Mucosa of descending colon (tissue), 3 donors: ENCODE results near the gene PRLH. TPM values are rescaled to one million over a fixed set of nuclear protein-coding genes. Genes with fewer than 3 reads are reported as not detected.

Experiments
- ATAC-seq: fragments of 200-7000 bp; cut with Tn5 transposase; one replicate; pipeline ENCODE4 v1.9.1; 2020; ENCODE audit warnings: mild to moderate bottlenecking, moderate library complexity
- DNase-seq, 3 donors: peaks; one replicate each; pipeline ENCODE4 v3.0.0-alpha.2; 2020
- H3K36me3 ChIP-seq: fragments of 200-600 bp; one replicate; pipeline ENCODE4 v1.8.0; 2021; ENCODE audit warnings: low read depth, mild to moderate bottlenecking
- H3K4me1 ChIP-seq: fragments of 200-600 bp; one replicate; pipeline ENCODE4 v1.8.0; 2021; ENCODE audit warnings: low read depth, mild to moderate bottlenecking
- H3K4me3 ChIP-seq: fragments of 200-600 bp; one replicate; pipeline ENCODE4 v1.8.0; 2021; ENCODE audit warnings: mild to moderate bottlenecking
- H3K9me3 ChIP-seq: fragments of 200-600 bp; one replicate; pipeline ENCODE4 v1.8.0; 2021; ENCODE audit warnings: mild to moderate bottlenecking
- CTCF ChIP-seq: fragments of 200-600 bp; IDR thresholded peaks from one replicate; pipeline ENCODE4 v1.8.0; 2022; ENCODE audit warnings: antibody characterized with exemption, mild to moderate bottlenecking
- intact Hi-C, 2 donors: fragments of 100-400 bp; cut with DNase I in 1 of 2; cut with micrococcal nuclease in 1 of 2; formaldehyde crosslinking; loops; one replicate each; pipeline versions ENCODE4 v1.11.0 to v1.11.1; 2022; cut with DNase I, micrococcal nuclease
- total RNA-seq, 3 donors: library from RNA; stranded (reverse); fragmentation: NEBNext Ultra II Directional in 2 of 3; extraction: Animal tissue kit (Norgen Biotek cat#: 25700) in 2 of 3; gene quantifications; one replicate each; pipeline versions ENCODE4 v1.2.1 to v1.2.4, GENCODE V29; 2021 to 2023
- donor health status: DM: no; HTN: no; CAD: no; lungs with moderate emphysema.
- donor health status: DM: no; HTN: no; CAD: no.
- donor health status: DM: no; HTN: yes; CAD: no.

Gene PRLH
- total RNA-seq, 3 donors from 2014 or later, result not detected

- Histone ChIP-seq H3K36me3 (no peaks in the 10 kb centered on the region), H3K4me1 (no peaks in the 10 kb centered on the region), H3K9me3 (no peaks in the 10 kb centered on the region), H3K4me3 (no peak overlapping the region)
- intact Hi-C loops, result no loop called here
- DNase-seq (no peak), ATAC-seq (no peak)
- no peak for TF ChIP-seq CTCF
These were observed 31.1 kb downstream of the PRLH start for GRCh38 chr2:237597196-237598145.

GRCh38 chr2:237598468-237599208, 32.3 kb downstream of the PRLH start:
- no peak for ATAC-seq
- H3K4me1 ChIP-seq, result no peaks in the 10 kb centered on the region
- no peak for DNase-seq
- intact Hi-C loops, result no loop called here
- H3K9me3 ChIP-seq, result no peaks in the 10 kb centered on the region
- TF ChIP-seq CTCF, result no peak
- H3K36me3 ChIP-seq, result no peaks in the 10 kb centered on the region
- no peak overlapping the region for H3K4me3 ChIP-seq

- no peaks in the 10 kb centered on the region for H3K4me1 ChIP-seq
- no peaks in the 10 kb centered on the region for H3K9me3 ChIP-seq
- no peak for TF ChIP-seq CTCF
- no peak overlapping the region for H3K4me3 ChIP-seq
- intact Hi-C loops, result no loop called here
- H3K36me3 ChIP-seq, result no peaks in the 10 kb centered on the region
- ATAC-seq, result no peak
- DNase-seq, result no peak
These were observed 33.2 kb downstream of the PRLH start for GRCh38 chr2:237599465-237600110.

- no peaks in the 10 kb centered on the region for H3K9me3 ChIP-seq
- H3K4me1 ChIP-seq, result no peaks in the 10 kb centered on the region
- H3K36me3 ChIP-seq, result no peaks in the 10 kb centered on the region
- DNase-seq, result no peak
- H3K4me3 ChIP-seq, result no peak overlapping the region
- ATAC-seq, result no peak
- intact Hi-C loops, result no loop called here
- TF ChIP-seq CTCF, result no peak
These were observed 34.0 kb downstream of the PRLH start for GRCh38 chr2:237600205-237600846.

GRCh38 chr2:237601453-237602116, 35.2 kb downstream of the PRLH start:
- Histone ChIP-seq H3K4me1 (no peaks in the 10 kb centered on the region), H3K4me3 (no peak overlapping the region), H3K36me3 (no peaks in the 10 kb centered on the region), H3K9me3 (no peaks in the 10 kb centered on the region)
- no peak for DNase-seq
- no peak for ATAC-seq
- intact Hi-C loops, result no loop called here
- TF ChIP-seq CTCF, result no peak
